SK-N-MC (cell line): ENCODE results near the gene ZNF22.

Source experiments
- DNase-seq: peaks from one replicate; pipeline ENCODE4 v3.0.0-alpha.2; 2011; ENCODE audit warnings: low read depth, low spot score
- H3K27ac ChIP-seq: fragments of 200-600 bp; sonication (generic); 2 replicates; pipeline ENCODE4 v1.5.1; 2016; ENCODE audit warnings: mixed run types
- H3K36me3 ChIP-seq: fragments of 200-600 bp; sonication (generic); 2 replicates; pipeline ENCODE4 v1.6.1; 2017; ENCODE audit warnings: antibody characterized with exemption, low read length, mixed read lengths; ENCODE audit not compliant: insufficient read depth
- H3K4me3 ChIP-seq: fragments of 200-600 bp; sonication (generic); 2 replicates; pipeline ENCODE4 v1.5.1; 2016
- H3K9ac ChIP-seq: fragments of 200-600 bp; sonication (generic); 2 replicates; pipeline ENCODE4 v1.8.0; 2017; ENCODE audit warnings: mixed run types, mixed read lengths; ENCODE audit not compliant: insufficient read length
- H3K9me3 ChIP-seq: fragments of 200-600 bp; sonication (generic); 2 replicates; pipeline ENCODE4 v1.6.1; 2017; ENCODE audit warnings: low read depth, mild to moderate bottlenecking, antibody characterized with exemption, low read length, moderate library complexity, mixed read lengths
- EZH2 ChIP-seq: fragments of 200-600 bp; sonication (generic); IDR thresholded peaks from one replicate; pipeline ENCODE4 v1.6.1; 2017; ENCODE audit warnings: antibody characterized with exemption
- FOXP2 ChIP-seq: optimal IDR thresholded peaks from 2 replicates; pipeline ENCODE3; 2011; ENCODE audit warnings: mild to moderate bottlenecking, moderate library complexity; ENCODE audit not compliant: insufficient read depth; ENCODE audit errors: extremely low read length, control extremely low read depth
- POLR2AphosphoS5 ChIP-seq: IDR thresholded peaks from 2 replicates; pipeline ENCODE4 v1.6.1; 2012; ENCODE audit warnings: mild to moderate bottlenecking, low read depth, low read length, borderline replicate concordance

The ZNF22 gene

GRCh38 chr10:44990965-44991364 lies 9.8 kb upstream of the ZNF22 start:
- no peak for DNase-seq
- no peaks in the 10 kb centered on the region for H3K9me3 ChIP-seq
- no peak overlapping the region for H3K4me3 ChIP-seq
- TF ChIP-seq EZH2 (no peak), POLR2AphosphoS5 (no peak), FOXP2 (no peak)
- H3K36me3 ChIP-seq, result no peaks in the 10 kb centered on the region
- H3K9ac ChIP-seq, result no peak overlapping the region
- no peak overlapping the region for H3K27ac ChIP-seq

- Histone ChIP-seq H3K9me3 (no peaks in the 10 kb centered on the region), H3K36me3 (no peaks in the 10 kb centered on the region), H3K27ac (no peak overlapping the region), H3K9ac (no peak overlapping the region), H3K4me3 (no peak overlapping the region)
- DNase-seq, result no peak
- TF ChIP-seq POLR2AphosphoS5 (no peak), FOXP2 (no peak), EZH2 (no peak)
Measured at GRCh38 chr10:44991571-44991970, 9.2 kb upstream of the ZNF22 start.

GRCh38 chr10:44992070-44992731 lies 8.5 kb upstream of the ZNF22 start:
- no peak for DNase-seq
- no peak overlapping the region for H3K9ac ChIP-seq

GRCh38 chr10:44992732-44993225 lies 7.9 kb upstream of the ZNF22 start:
- no peak overlapping the region for H3K4me3 ChIP-seq
- TF ChIP-seq POLR2AphosphoS5 (no peak), FOXP2 (no peak)
- H3K9ac ChIP-seq, result no peak overlapping the region
- no peak overlapping the region for H3K27ac ChIP-seq
- DNase-seq, result no peak
- no peaks in the 10 kb centered on the region for H3K9me3 ChIP-seq
- no peaks in the 10 kb centered on the region for H3K36me3 ChIP-seq

More at GRCh38 chr10:44992070-44992731, 8.5 kb upstream of the ZNF22 start:
- TF ChIP-seq POLR2AphosphoS5 (no peak), FOXP2 (no peak), EZH2 (no peak)
- Histone ChIP-seq H3K4me3 (no peak overlapping the region), H3K36me3 (no peaks in the 10 kb centered on the region), H3K27ac (no peak overlapping the region), H3K9me3 (no peaks in the 10 kb centered on the region)

- no peak overlapping the region for H3K27ac ChIP-seq
- no peaks in the 10 kb centered on the region for H3K36me3 ChIP-seq
- no peaks in the 10 kb centered on the region for H3K9me3 ChIP-seq
- DNase-seq, result no peak
- no peak overlapping the region for H3K9ac ChIP-seq
- no peak for TF ChIP-seq EZH2
- no peak for TF ChIP-seq POLR2AphosphoS5
- no peak for TF ChIP-seq FOXP2
- no peak overlapping the region for H3K4me3 ChIP-seq
Measured at GRCh38 chr10:44993226-44993921, 7.3 kb upstream of the ZNF22 start.

GRCh38 chr10:44993922-44994751 lies 6.6 kb upstream of the ZNF22 start:
- H3K9me3 ChIP-seq, result no peaks in the 10 kb centered on the region
- H3K4me3 ChIP-seq, result no peak overlapping the region
- H3K9ac ChIP-seq, result no peak overlapping the region
- no peaks in the 10 kb centered on the region for H3K36me3 ChIP-seq
- no peak overlapping the region for H3K27ac ChIP-seq
- TF ChIP-seq EZH2, result no peak
- no peak for TF ChIP-seq POLR2AphosphoS5
- no peak for DNase-seq

GRCh38 chr10:44994752-44995530 lies 5.8 kb upstream of the ZNF22 start:
- no peaks in the 10 kb centered on the region for H3K36me3 ChIP-seq
- H3K9ac ChIP-seq, result no peak overlapping the region
- no peak overlapping the region for H3K27ac ChIP-seq
- H3K9me3 ChIP-seq, result no peaks in the 10 kb centered on the region
- no peak for DNase-seq
- H3K4me3 ChIP-seq, result no peak overlapping the region
- TF ChIP-seq POLR2AphosphoS5 (no peak), EZH2 (no peak), FOXP2 (no peak)

- H3K9ac ChIP-seq, result no peak overlapping the region
- no peaks in the 10 kb centered on the region for H3K36me3 ChIP-seq
- no peak overlapping the region for H3K27ac ChIP-seq
- no peak overlapping the region for H3K4me3 ChIP-seq
- no peaks in the 10 kb centered on the region for H3K9me3 ChIP-seq
- TF ChIP-seq FOXP2 (no peak), POLR2AphosphoS5 (no peak), EZH2 (no peak)
- no peak for DNase-seq
Measured at GRCh38 chr10:44995581-44995913, 5.2 kb upstream of the ZNF22 start.
